ENCODE results near the gene DCLK2. TPM values are rescaled to one million over a fixed set of nuclear protein-coding genes. Genes with fewer than 3 reads are reported as not detected.

Gene DCLK2
- total and polyA plus RNA-seq, 2 of the 4 experiments (the other 2 are of a cell fraction) = 11.3 to 15.5 TPM

DNA sequence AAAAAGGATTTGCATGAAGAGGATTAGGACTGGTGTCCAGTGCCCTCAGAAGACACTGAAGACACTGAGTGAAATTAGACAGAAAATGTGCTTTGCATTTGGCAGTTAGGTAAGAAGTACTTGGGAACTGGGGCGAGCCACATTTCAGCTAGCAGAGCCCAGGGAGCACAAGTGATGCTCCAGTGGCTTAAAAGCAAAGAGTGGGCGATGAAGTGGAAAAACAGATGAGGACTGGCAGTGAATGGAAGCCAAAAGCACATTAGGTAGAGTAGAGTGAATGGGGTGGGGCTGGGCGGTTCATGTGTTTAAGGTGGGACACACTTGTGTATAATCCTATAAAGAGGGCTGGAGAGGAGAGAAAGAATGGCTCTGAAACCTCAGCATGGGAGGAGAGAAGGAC, 18.4 kb downstream of the DCLK2 start:
- Histone ChIP-seq H3K4me1 (ENCODE audit: control insufficient read depth, insufficient read depth, low read length) (peaks cover 2% of the 10 kb centered on the region; the same call in 1 of the 2 replicates), H2AK5ac (ENCODE audit: low read depth, low read length) (no peak overlapping the region), H3K4me3 (ENCODE audit: insufficient read depth, low read depth, low read length) (no peak overlapping the region), H3K56ac (ENCODE audit: extremely low read depth, insufficient read depth, low read length) (no peak overlapping the region), H3K27ac (ENCODE audit: insufficient read depth, low read length) (no peak overlapping the region), H3K4ac (ENCODE audit: low read depth, low read length) (no peak overlapping the region), H2BK15ac (ENCODE audit: low read depth, low read length) (no peak overlapping the region), H3K27me3 (ENCODE audit: control insufficient read depth, insufficient read depth, low read length) (no peaks in the 10 kb centered on the region), H4K20me1 (ENCODE audit: insufficient read depth, low read length) (0 out of 2 replicates have a peak, but pooled peaks cover 6% of the 10 kb centered on the region), H3K9ac (ENCODE audit: low read depth, low read length) (no peak overlapping the region), H3K36me3 (ENCODE audit: control insufficient read depth, insufficient read depth, low read length) (no peaks in the 10 kb centered on the region), H3K4me2 (ENCODE audit: low read depth, low read length) (no peak overlapping the region), H2BK120ac (ENCODE audit: low read depth, low read length) (no peak overlapping the region), H2BK20ac (ENCODE audit: low read depth, low read length) (no peak overlapping the region), H3K9me1 (ENCODE audit: insufficient read depth, low read length) (no peaks in the 10 kb centered on the region; the same call in 1 of the 2 replicates), H3K18ac (ENCODE audit: low read depth, low read length) (no peak overlapping the region), H3K79me1 (ENCODE audit: low read depth in 1 of 2, low read length in 2 of 2) (peaks cover 34 to 65% of the 10 kb centered on the region in 2 experiments), H3K9me3 (ENCODE audit: control insufficient read depth, insufficient read depth, low read length) (no peaks in the 10 kb centered on the region), H4K8ac (ENCODE audit: low read depth in 2 of 2, low read length in 2 of 2) (no peak overlapping the region), H2BK5ac (ENCODE audit: low read depth, low read length, poor library complexity, severe bottlenecking) (no peak overlapping the region), H4K5ac (ENCODE audit: low read depth, low read length) (no peak overlapping the region), H4K91ac (ENCODE audit: insufficient read depth, low read depth, low read length) (no peak overlapping the region), H2AFZ (replicated peaks; ENCODE audit: low read length, poor library complexity) (no peak overlapping the region), H2AK9ac (replicated peaks; ENCODE audit: low read depth, low read length, poor library complexity) (no peak overlapping the region), H3K23ac (ENCODE audit: low read depth, low read length) (no peak overlapping the region), H3K14ac (replicated peaks; ENCODE audit: low read depth, low read length) (no peak overlapping the region)
- TF ChIP-seq CEBPB (IDR thresholded peaks at IDR 0.05; ENCODE audit: low read depth, low read length) (no peak), CHD1 (IDR thresholded peaks at IDR 0.05; ENCODE audit: low read depth, low read length) (no peak), RCOR1 (IDR thresholded peaks at IDR 0.05; ENCODE audit: insufficient replicate concordance, low read length) (no peak), CTCF (conservative IDR thresholded peaks at IDR 0.05; ENCODE audit: low read depth, low read length) (no peak)
- POLR2A ChIA-PET (ENCODE audit: unreplicated experiment) = no interaction called here
- intact Hi-C loops (cut with micrococcal nuclease) (no loop called here), in situ Hi-C loops (cut with MboI; ENCODE audit: low sequenced_read_pairs) (no loop called here), dilution Hi-C loops (cut with HindIII; ENCODE audit: low sequenced_read_pairs, unreplicated experiment) (no loop called here)
- BruUV-seq (replicated peaks) = no TSS peak
- DNase-seq (no peak), ATAC-seq (ENCODE audit: low read depth) (no peak)
- CTCF ChIA-PET = no interaction called here
- WGBS, 2 experiments (ENCODE audit: extremely low coverage in 2 of 2, insufficient read length in 1 of 2) = 100% methylated on average over 1 of the region's 3 CpGs; no CpG with 5 or more reads in 1 of the 2 experiments

All from IMR-90 (cell line).